ENCODE results near the gene SLC38A10.

DNA sequence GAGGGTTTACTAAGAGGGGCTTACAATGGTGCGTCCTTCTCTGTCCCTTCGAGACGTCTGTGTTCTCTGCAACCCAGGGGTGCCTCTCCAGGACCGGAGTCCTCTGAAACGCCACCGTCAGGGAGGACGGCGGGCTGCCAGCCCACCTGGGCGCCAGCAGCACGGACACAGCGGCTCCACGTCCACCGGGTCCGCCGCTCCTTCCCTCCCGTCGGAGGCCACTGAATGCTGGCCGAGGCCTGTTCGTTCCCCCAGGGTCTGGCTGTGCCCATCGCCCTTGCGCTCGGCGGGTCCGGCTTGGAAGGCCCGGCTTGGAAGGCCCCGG is 56.7 kb downstream of the SLC38A10 start:
- TF ChIP-seq POLR2A (IDR thresholded peaks at IDR 0.05; ENCODE audit: borderline replicate concordance, extremely low read depth, insufficient read depth, insufficient read length) = no peak
- no peak for TF ChIP-seq RAD21 (IDR thresholded peaks at IDR 0.05; ENCODE audit: low read depth)
- TF ChIP-seq, protein P1, sequence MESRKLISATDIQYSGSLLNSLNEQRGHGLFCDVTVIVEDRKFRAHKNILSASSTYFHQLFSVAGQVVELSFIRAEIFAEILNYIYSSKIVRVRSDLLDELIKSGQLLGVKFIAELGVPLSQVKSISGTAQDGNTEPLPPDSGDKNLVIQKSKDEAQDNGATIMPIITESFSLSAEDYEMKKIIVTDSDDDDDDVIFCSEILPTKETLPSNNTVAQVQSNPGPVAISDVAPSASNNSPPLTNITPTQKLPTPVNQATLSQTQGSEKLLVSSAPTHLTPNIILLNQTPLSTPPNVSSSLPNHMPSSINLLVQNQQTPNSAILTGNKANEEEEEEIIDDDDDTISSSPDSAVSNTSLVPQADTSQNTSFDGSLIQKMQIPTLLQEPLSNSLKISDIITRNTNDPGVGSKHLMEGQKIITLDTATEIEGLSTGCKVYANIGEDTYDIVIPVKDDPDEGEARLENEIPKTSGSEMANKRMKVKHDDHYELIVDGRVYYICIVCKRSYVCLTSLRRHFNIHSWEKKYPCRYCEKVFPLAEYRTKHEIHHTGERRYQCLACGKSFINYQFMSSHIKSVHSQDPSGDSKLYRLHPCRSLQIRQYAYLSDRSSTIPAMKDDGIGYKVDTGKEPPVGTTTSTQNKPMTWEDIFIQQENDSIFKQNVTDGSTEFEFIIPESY (IDR thresholded peaks at IDR 0.05; ENCODE audit: extremely low read depth, insufficient replicate concordance, low read length) = no peak
- no peak for TF ChIP-seq SP1 (IDR thresholded peaks at IDR 0.05; ENCODE audit: low read depth)
- TF ChIP-seq SRF (IDR thresholded peaks at IDR 0.05; ENCODE audit: low read depth) = no peak
- TF ChIP-seq, protein P2, sequence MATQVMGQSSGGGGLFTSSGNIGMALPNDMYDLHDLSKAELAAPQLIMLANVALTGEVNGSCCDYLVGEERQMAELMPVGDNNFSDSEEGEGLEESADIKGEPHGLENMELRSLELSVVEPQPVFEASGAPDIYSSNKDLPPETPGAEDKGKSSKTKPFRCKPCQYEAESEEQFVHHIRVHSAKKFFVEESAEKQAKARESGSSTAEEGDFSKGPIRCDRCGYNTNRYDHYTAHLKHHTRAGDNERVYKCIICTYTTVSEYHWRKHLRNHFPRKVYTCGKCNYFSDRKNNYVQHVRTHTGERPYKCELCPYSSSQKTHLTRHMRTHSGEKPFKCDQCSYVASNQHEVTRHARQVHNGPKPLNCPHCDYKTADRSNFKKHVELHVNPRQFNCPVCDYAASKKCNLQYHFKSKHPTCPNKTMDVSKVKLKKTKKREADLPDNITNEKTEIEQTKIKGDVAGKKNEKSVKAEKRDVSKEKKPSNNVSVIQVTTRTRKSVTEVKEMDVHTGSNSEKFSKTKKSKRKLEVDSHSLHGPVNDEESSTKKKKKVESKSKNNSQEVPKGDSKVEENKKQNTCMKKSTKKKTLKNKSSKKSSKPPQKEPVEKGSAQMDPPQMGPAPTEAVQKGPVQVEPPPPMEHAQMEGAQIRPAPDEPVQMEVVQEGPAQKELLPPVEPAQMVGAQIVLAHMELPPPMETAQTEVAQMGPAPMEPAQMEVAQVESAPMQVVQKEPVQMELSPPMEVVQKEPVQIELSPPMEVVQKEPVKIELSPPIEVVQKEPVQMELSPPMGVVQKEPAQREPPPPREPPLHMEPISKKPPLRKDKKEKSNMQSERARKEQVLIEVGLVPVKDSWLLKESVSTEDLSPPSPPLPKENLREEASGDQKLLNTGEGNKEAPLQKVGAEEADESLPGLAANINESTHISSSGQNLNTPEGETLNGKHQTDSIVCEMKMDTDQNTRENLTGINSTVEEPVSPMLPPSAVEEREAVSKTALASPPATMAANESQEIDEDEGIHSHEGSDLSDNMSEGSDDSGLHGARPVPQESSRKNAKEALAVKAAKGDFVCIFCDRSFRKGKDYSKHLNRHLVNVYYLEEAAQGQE (IDR thresholded peaks at IDR 0.05; ENCODE audit: low read depth) = no peak
